HG03565 (cell line): ENCODE measurements around the gene NEDD1.

ENCODE experiments used
- ATAC-seq: cut with Tn5 transposase; IDR thresholded peaks from one replicate; pipeline ENCODE4 v1.9.1; 2021; ENCODE audit warnings: mild to moderate bottlenecking, moderate library complexity; ENCODE audit not compliant: unreplicated experiment

The NEDD1 gene

GRCh38 chr12:96901175-96901574 lies 5.9 kb upstream of the NEDD1 start:
- no peak for ATAC-seq

- ATAC-seq = no peak
Observed at GRCh38 chr12:96902076-96902475, 5.0 kb upstream of the NEDD1 start.

GRCh38 chr12:96906498-96906848 lies 584 bp upstream of the NEDD1 start:
- no peak for ATAC-seq

GRCh38 chr12:96907671-96908422 lies 790 bp downstream of the NEDD1 start:
- peak; percentile 25 for ATAC-seq

GRCh38 chr12:96908423-96908675 lies 1.3 kb downstream of the NEDD1 start:
- no peak for ATAC-seq

GRCh38 chr12:96912261-96912660 lies 5.2 kb downstream of the NEDD1 start:
- ATAC-seq = no peak

GRCh38 chr12:96912943-96913342 lies 5.9 kb downstream of the NEDD1 start:
- ATAC-seq = no peak

GRCh38 chr12:96919510-96920210 lies 12.6 kb downstream of the NEDD1 start:
- no peak for ATAC-seq

GRCh38 chr12:96948782-96949181 lies 41.7 kb downstream of the NEDD1 start:
- ATAC-seq = no peak

- ATAC-seq = no peak
Observed at GRCh38 chr12:96979532-96979931, 72.5 kb downstream of the NEDD1 start.

GRCh38 chr12:96980991-96981414 lies 73.9 kb downstream of the NEDD1 start:
- no peak for ATAC-seq

- ATAC-seq = no peak
Observed at GRCh38 chr12:96981911-96982310, 74.9 kb downstream of the NEDD1 start.

GRCh38 chr12:96982671-96983070 lies 75.6 kb downstream of the NEDD1 start:
- ATAC-seq = no peak

GRCh38 chr12:96985515-96986362 lies 78.7 kb downstream of the NEDD1 start:
- peak; percentile 75 for ATAC-seq

- ATAC-seq = no peak
Observed at GRCh38 chr12:96986883-96987523, 79.9 kb downstream of the NEDD1 start.

GRCh38 chr12:96988919-96989318 lies 81.9 kb downstream of the NEDD1 start:
- no peak for ATAC-seq

GRCh38 chr12:96989916-96990315 lies 82.9 kb downstream of the NEDD1 start:
- no peak for ATAC-seq

GRCh38 chr12:96994900-96995299 lies 87.8 kb downstream of the NEDD1 start:
- no peak for ATAC-seq

- no peak for ATAC-seq
Observed at GRCh38 chr12:96995861-96996260, 88.8 kb downstream of the NEDD1 start.

- no peak for ATAC-seq
Observed at GRCh38 chr12:96997797-96998484, 90.9 kb downstream of the NEDD1 start.

GRCh38 chr12:97003276-97003675 lies 96.2 kb downstream of the NEDD1 start:
- ATAC-seq = no peak
